ENCODE results near the gene UFC1. TPM values are rescaled to one million over a fixed set of nuclear protein-coding genes. Genes with fewer than 3 reads are reported as not detected.

Gene UFC1
- total RNA-seq, 2 donors from 2014 or later = 53.0 to 77.4 TPM

DNA sequence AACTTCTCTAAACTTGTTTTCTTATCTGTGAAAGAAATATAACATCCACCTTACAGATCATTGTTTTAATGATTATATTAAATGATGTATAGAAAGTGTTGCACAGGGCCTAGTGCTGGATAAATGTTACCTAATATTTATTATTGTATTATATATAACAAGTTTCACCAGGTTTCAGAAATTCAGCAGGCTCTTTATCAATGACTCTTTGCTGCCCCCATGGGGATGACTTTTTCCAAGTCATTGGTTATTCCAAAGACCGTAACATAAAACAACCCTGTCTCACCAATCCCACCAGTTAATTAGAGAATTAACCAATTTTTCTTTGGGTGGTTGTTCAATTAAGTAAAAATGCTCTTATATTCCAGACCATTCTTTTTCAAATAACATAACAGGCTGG, 14.0 kb upstream of the UFC1 start:
- DNase-seq (ENCODE audit: low spot score) = no peak

DNA sequence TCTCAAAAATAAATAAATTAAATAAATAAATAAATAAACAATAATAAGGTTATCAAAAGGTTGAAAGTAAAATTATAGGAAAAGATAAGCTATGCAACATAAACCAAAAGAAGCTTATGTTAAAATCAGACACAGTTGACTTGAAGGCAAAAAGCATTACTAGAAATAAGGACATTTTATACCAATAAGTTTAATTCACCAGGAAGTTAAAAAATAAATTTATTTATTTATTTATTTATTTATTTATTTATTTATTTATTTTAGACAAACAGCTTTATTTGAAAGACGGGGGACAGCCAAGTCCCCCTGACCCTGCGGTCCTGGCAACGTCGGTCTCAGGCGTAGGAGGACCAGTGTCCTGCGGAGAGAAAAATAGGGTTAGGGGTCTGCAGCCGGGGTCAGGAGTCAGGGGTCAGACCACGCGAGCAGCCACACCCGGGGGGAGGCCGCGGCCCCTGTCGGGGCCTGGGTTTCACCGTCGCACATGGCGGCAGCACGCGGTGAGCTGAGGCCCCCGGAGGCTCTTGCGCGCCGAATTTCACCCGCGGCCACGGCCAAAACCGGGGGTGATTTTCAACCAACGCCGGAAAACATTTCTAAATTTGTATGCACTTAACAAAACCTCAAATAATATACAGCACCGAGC, 12.9 kb upstream of the UFC1 start:
- no peaks in the 10 kb centered on the region for H3K4me1 ChIP-seq
- H3K27me3 ChIP-seq = no peaks in the 10 kb centered on the region
- H3K9me3 ChIP-seq = no peaks in the 10 kb centered on the region
- H3K27ac ChIP-seq = no peak overlapping the region
- TF ChIP-seq, protein P1, sequence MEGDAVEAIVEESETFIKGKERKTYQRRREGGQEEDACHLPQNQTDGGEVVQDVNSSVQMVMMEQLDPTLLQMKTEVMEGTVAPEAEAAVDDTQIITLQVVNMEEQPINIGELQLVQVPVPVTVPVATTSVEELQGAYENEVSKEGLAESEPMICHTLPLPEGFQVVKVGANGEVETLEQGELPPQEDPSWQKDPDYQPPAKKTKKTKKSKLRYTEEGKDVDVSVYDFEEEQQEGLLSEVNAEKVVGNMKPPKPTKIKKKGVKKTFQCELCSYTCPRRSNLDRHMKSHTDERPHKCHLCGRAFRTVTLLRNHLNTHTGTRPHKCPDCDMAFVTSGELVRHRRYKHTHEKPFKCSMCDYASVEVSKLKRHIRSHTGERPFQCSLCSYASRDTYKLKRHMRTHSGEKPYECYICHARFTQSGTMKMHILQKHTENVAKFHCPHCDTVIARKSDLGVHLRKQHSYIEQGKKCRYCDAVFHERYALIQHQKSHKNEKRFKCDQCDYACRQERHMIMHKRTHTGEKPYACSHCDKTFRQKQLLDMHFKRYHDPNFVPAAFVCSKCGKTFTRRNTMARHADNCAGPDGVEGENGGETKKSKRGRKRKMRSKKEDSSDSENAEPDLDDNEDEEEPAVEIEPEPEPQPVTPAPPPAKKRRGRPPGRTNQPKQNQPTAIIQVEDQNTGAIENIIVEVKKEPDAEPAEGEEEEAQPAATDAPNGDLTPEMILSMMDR (IDR thresholded peaks at IDR 0.05) = no peak
- H3K4me3 ChIP-seq = no peak overlapping the region
- H3K36me3 ChIP-seq = no peaks in the 10 kb centered on the region
- DNase-seq (ENCODE audit: low spot score) = no peak

More for the DNA sequence above, 14.0 kb upstream of the UFC1 start:
- Histone ChIP-seq H3K9me3 (no peaks in the 10 kb centered on the region), H3K4me3 (no peak overlapping the region), H3K27me3 (no peaks in the 10 kb centered on the region), H3K4me1 (no peaks in the 10 kb centered on the region), H3K36me3 (no peaks in the 10 kb centered on the region), H3K27ac (no peak overlapping the region)
- TF ChIP-seq, protein P1 (IDR thresholded peaks at IDR 0.05) = peak; percentile 30 to 63

DNA sequence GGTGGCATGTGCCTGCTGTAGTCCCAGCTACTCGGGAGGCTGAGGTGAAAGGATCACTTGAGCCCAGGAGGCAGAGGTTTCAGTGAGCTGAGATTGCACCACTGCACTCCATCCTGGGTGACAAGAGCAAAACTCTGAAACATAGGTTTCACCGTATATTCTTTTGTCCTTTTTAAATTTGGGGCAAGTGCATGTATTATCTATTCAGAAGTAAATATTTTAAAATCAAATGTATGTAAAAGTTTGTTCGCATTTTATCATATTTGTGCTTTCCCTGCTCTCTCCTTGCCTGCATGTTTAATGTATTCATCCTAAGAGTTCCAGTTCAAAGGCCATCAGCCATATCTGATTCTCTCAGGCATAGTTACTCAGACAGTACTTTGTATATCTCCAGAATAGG, 7.9 kb upstream of the UFC1 start:
- no peak overlapping the region for H3K27ac ChIP-seq
- H3K9me3 ChIP-seq = no peaks in the 10 kb centered on the region
- no peaks in the 10 kb centered on the region for H3K36me3 ChIP-seq
- H3K4me1 ChIP-seq = no peaks in the 10 kb centered on the region
- TF ChIP-seq, protein P1 (IDR thresholded peaks at IDR 0.05) = no peak
- no peaks in the 10 kb centered on the region for H3K27me3 ChIP-seq
- DNase-seq (ENCODE audit: low spot score) = no peak
- no peak overlapping the region for H3K4me3 ChIP-seq

DNA sequence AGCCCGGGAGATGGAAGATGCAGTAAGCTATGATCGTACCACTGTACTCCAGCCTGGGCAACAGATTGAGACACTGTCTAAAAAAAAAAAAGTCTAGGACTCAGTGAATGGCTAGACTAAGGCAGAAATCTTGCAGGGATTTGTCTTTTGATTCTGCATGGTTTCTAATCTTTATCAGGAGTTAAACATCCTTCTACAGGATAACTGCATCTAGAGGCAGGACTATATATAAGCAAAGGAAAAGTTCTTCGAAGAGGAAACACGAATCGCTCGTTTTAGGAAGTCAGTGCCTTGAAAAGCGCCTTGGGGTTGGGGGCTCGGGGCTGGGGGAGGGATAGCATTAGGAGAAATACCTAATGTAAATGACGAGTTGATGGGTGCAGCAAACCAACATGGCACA, 602 bp upstream of the UFC1 start:
- peaks cover 12% of the 10 kb centered on the region for H3K36me3 ChIP-seq
- peak overlapping the region; percentile 68 to 90 for H3K4me3 ChIP-seq
- H3K27ac ChIP-seq = peak overlapping the region; percentile 91 to 97
- DNase-seq (ENCODE audit: low spot score) = no peak
- H3K27me3 ChIP-seq = no peaks in the 10 kb centered on the region
- H3K4me1 ChIP-seq = peaks cover 0 to 11% of the 10 kb centered on the region in 2 donors
- H3K9me3 ChIP-seq = no peaks in the 10 kb centered on the region
- TF ChIP-seq, protein P1 (IDR thresholded peaks at IDR 0.05) = no peak

DNA sequence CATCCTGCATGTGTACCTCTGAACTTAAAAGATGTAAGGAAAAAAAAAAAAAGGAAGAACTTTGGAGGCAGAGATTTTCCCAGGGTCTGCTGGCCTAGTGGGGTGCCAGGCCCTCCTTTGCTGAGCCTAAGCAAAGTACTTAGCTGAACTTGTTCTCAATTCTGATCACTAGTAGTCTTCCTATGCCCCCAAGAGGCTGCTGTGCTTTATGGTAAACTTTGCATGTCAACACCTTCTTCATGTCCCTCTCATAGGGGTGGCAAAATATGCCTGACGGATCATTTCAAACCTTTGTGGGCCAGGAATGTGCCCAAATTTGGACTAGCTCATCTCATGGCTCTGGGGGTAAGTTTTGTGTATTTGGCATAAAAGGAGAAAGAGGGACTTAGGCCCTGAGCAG, 4.1 kb downstream of the UFC1 start:
- TF ChIP-seq, protein P1 (IDR thresholded peaks at IDR 0.05) = no peak

More for the DNA sequence above, 4.1 kb downstream of the UFC1 start:
- H3K36me3 ChIP-seq = peaks cover 13% of the 10 kb centered on the region
- peaks cover 0 to 42% of the 10 kb centered on the region in 2 donors for H3K4me1 ChIP-seq
- no peaks in the 10 kb centered on the region for H3K27me3 ChIP-seq
- H3K9me3 ChIP-seq = no peaks in the 10 kb centered on the region
- no peak overlapping the region for H3K27ac ChIP-seq
- DNase-seq (ENCODE audit: low spot score) = no peak
- no peak overlapping the region for H3K4me3 ChIP-seq
